ENCODE data around the gene BEND7.
"Not testable (repeated sequence)": the region's sequence is repeated elsewhere in the genome, so short reads cannot be mapped to it uniquely, and the experiment has no call there.

BEND7 gene

GRCh38 chr10:13417459-13418126 is 111.2 kb downstream of the BEND7 start:
- DNase-seq = no peak

- no peak for DNase-seq
These were observed 112.1 kb downstream of the BEND7 start for GRCh38 chr10:13416760-13417159.

- no peak for DNase-seq
These were observed 114.0 kb downstream of the BEND7 start for GRCh38 chr10:13414855-13415254.

GRCh38 chr10:13414137-13414536 is 114.7 kb downstream of the BEND7 start:
- no peak for DNase-seq

GRCh38 chr10:13412894-13413293 is 115.9 kb downstream of the BEND7 start:
- no peak for DNase-seq

GRCh38 chr10:13404791-13405190 is 124.0 kb downstream of the BEND7 start:
- no peak for DNase-seq

GRCh38 chr10:13404305-13404759 is 124.5 kb downstream of the BEND7 start:
- no peak for DNase-seq

GRCh38 chr10:13403426-13403825 is 125.4 kb downstream of the BEND7 start:
- DNase-seq = not testable (repeated sequence)

GRCh38 chr10:13402021-13402420 is 126.8 kb downstream of the BEND7 start:
- no peak for DNase-seq

- no peak for DNase-seq
These were observed 127.7 kb downstream of the BEND7 start for GRCh38 chr10:13401142-13401541.

- DNase-seq = no peak
These were observed 128.4 kb downstream of the BEND7 start for GRCh38 chr10:13400196-13400965.

- no peak for DNase-seq
These were observed 129.1 kb downstream of the BEND7 start for GRCh38 chr10:13399752-13400151.

GRCh38 chr10:13399236-13399635 is 129.6 kb downstream of the BEND7 start:
- DNase-seq = no peak

GRCh38 chr10:13397052-13397451 is 131.8 kb downstream of the BEND7 start:
- DNase-seq = no peak

- no peak for DNase-seq
These were observed 132.4 kb downstream of the BEND7 start for GRCh38 chr10:13396369-13396768.

- DNase-seq = no peak
These were observed 133.3 kb downstream of the BEND7 start for GRCh38 chr10:13395540-13395939.

- no peak for DNase-seq
These were observed 135.2 kb downstream of the BEND7 start for GRCh38 chr10:13393640-13394039.

- DNase-seq = no peak
These were observed 136.1 kb downstream of the BEND7 start for GRCh38 chr10:13392701-13393100.
